A549 (cell line): ENCODE data around the gene HMGN4. TPM values are rescaled to one million over a fixed set of nuclear protein-coding genes. Genes with fewer than 3 reads are reported as not detected.
"Not testable (repeated sequence)": the region's sequence is repeated elsewhere in the genome, so short reads cannot be mapped to it uniquely, and the experiment has no call there.

Experiments used
- ATAC-seq, 2 experiments: fragments of 200-7000 bp in 1 of 2; fragments of >200 bp in 1 of 2; cut with Nextera tagmentation in 1 of 2; cut with Tn5 transposase in 1 of 2; 3 replicates each; pipeline versions ENCODE4 v1.8.0 to v1.9.1; 2018 to 2020; ENCODE audit warnings: mild to moderate bottlenecking in 1 of 2, moderate library complexity in 1 of 2
- CTCF ChIA-PET: fragments of 300-600 bp; sonication (Branson Sonifier 250); formaldehyde crosslinking; extraction: SDS; loops from one replicate; lab custom pipeline; 2021; ENCODE audit warnings: antibody characterized with exemption, inconsistent platforms; lab: Yijun Ruan, JAX
- POLR2A ChIA-PET: fragments of 350-600 bp; formaldehyde crosslinking; extraction: SDS; loops from one replicate; lab custom pipeline; 2021; ENCODE audit warnings: antibody characterized with exemption, inconsistent platforms; lab: Yijun Ruan, JAX
- DNase-seq, 2 experiments: peaks; one replicate each; pipeline versions ENCODE4 v3.0.0 to v3.0.0-alpha.2; 2011 to 2016; ENCODE audit warnings: low read depth in 1 of 2, low spot score in 1 of 2
- FAIRE-seq: peaks from 2 replicates; lab custom pipeline; 2011; peaks lifted over from hg19 to GRCh38; lab: Jason Lieb, UNC
- H3K27ac ChIP-seq, 2 experiments: fragments of >200 bp; sonication (Bioruptor Twin); formaldehyde crosslinking; 3 replicates each; pipeline ENCODE4 v1.5.1; 2016 to 2017
- H3K4me1 ChIP-seq: fragments of >200 bp; sonication (Bioruptor Twin); formaldehyde crosslinking; 3 replicates; pipeline ENCODE4 v1.6.1; 2016
- H3K4me2 ChIP-seq: fragments of >200 bp; sonication (Bioruptor Twin); formaldehyde crosslinking; 3 replicates; pipeline ENCODE4 v1.6.1; 2016
- H3K4me3 ChIP-seq: fragments of >200 bp; sonication (Bioruptor Twin); formaldehyde crosslinking; 3 replicates; pipeline ENCODE4 v1.5.1; 2016
- H3K9me3 ChIP-seq: fragments of >200 bp; sonication (Bioruptor Twin); formaldehyde crosslinking; 3 replicates; pipeline ENCODE4 v1.6.1; 2016
- CBX2 ChIP-seq: fragments of 200-600 bp; sonication (generic); IDR thresholded peaks from 2 replicates; pipeline ENCODE4 v1.6.1; 2016; ENCODE audit warnings: low read depth, mild to moderate bottlenecking, borderline replicate concordance
- CEBPB ChIP-seq, 2 experiments: fragments of >200 bp in 1 of 2; sonication (Bioruptor Twin) in 1 of 2; formaldehyde crosslinking in 1 of 2; IDR thresholded peaks; 2 replicates each; pipeline ENCODE4 v1.6.1; 2012 to 2016
- CHD2 ChIP-seq: fragments of 150-350 bp; IDR thresholded peaks from 2 replicates; pipeline ENCODE4 v1.6.1; 2014; ENCODE audit warnings: low read length; ENCODE audit not compliant: partially characterized antibody
- EHMT2 ChIP-seq: fragments of 200-600 bp; sonication (generic); IDR thresholded peaks from 2 replicates; pipeline ENCODE4 v1.6.1; 2016; ENCODE audit warnings: antibody characterized with exemption, low read depth, mild to moderate bottlenecking, moderate library complexity
- ESRRA ChIP-seq: fragments of 150-350 bp; IDR thresholded peaks from 2 replicates; pipeline ENCODE4 v1.6.1; 2014; ENCODE audit warnings: mild to moderate bottlenecking, low read length, borderline replicate concordance
- FOSL2 ChIP-seq, 2 experiments: fragments of 450-650 bp in 1 of 2; fragments of >200 bp in 1 of 2; sonication (Bioruptor Twin) in 1 of 2; formaldehyde crosslinking; IDR thresholded peaks; 2 replicates each; pipeline versions ENCODE4 v1.5.0 to v1.6.1; 2016 to 2020; ENCODE audit warnings: mild to moderate bottlenecking in 1 of 2, moderate library complexity in 1 of 2
- FOXS1 ChIP-seq: fragments of 250-450 bp; sonication (Bioruptor Pico); IDR thresholded peaks from 2 replicates; pipeline ENCODE4 v1.5.0; 2020; ENCODE audit warnings: mild to moderate bottlenecking, moderate library complexity
- HOXA7 ChIP-seq: fragments of 250-450 bp; sonication (Bioruptor Pico); IDR thresholded peaks from 2 replicates; pipeline ENCODE4 v1.5.0; 2020; ENCODE audit warnings: mild to moderate bottlenecking, moderate library complexity
- HOXB5 ChIP-seq: fragments of 250-450 bp; sonication (Bioruptor Pico); IDR thresholded peaks from 2 replicates; pipeline ENCODE4 v1.5.0; 2020; ENCODE audit warnings: mild to moderate bottlenecking, moderate library complexity
- MAFK ChIP-seq: fragments of 450-650 bp; IDR thresholded peaks from 2 replicates; pipeline ENCODE4 v1.6.1; 2014; ENCODE audit not compliant: partially characterized antibody
- NFE2L2 ChIP-seq: fragments of 150-350 bp; conservative IDR thresholded peaks from 2 replicates; pipeline ENCODE4 v1.6.1; 2014; ENCODE audit warnings: low read length
- NPAS2 ChIP-seq: fragments of 250-450 bp; sonication (Bioruptor Pico); IDR thresholded peaks from 2 replicates; pipeline ENCODE4 v1.8.0; 2022; ENCODE audit warnings: mild to moderate bottlenecking, moderate library complexity, borderline replicate concordance
- NR3C1 ChIP-seq: fragments of >200 bp; sonication (Bioruptor Twin); formaldehyde crosslinking; IDR thresholded peaks from 3 replicates; pipeline ENCODE4 v1.6.1; 2017
- POLR2A ChIP-seq: IDR thresholded peaks from 2 replicates; pipeline ENCODE4 v1.6.1; 2012; ENCODE audit warnings: mild to moderate bottlenecking, low read length
- RAD21 ChIP-seq, 2 experiments: fragments of >200 bp in 1 of 2; sonication (Bioruptor Twin) in 1 of 2; formaldehyde crosslinking in 1 of 2; IDR thresholded peaks in 1 of 2; conservative IDR thresholded peaks in 1 of 2; 2 replicates in 1 of 2; 3 replicates in 1 of 2; pipeline ENCODE4 v1.6.1; 2012 to 2018; ENCODE audit warnings: inconsistent platforms in 1 of 2
- RARB ChIP-seq: fragments of 250-450 bp; sonication (Bioruptor Pico); IDR thresholded peaks from 2 replicates; pipeline ENCODE4 v1.8.0; 2021; ENCODE audit warnings: mild to moderate bottlenecking, moderate library complexity
- RCOR1 ChIP-seq: fragments of 150-350 bp; IDR thresholded peaks from 2 replicates; pipeline ENCODE4 v1.6.1; 2014; ENCODE audit warnings: antibody characterized with exemption, low read length, low read depth
- SMC3 ChIP-seq: fragments of >200 bp; sonication (Bioruptor Twin); formaldehyde crosslinking; IDR thresholded peaks from 3 replicates; pipeline ENCODE4 v1.6.1; 2018; ENCODE audit warnings: inconsistent platforms
- TP53 ChIP-seq: fragments of 250-450 bp; sonication (Bioruptor Pico); IDR thresholded peaks from 2 replicates; pipeline ENCODE4 v1.5.0; 2021; ENCODE audit warnings: mild to moderate bottlenecking, moderate library complexity
- ZC3H11A ChIP-seq: fragments of 450-650 bp; IDR thresholded peaks from 2 replicates; pipeline ENCODE4 v1.6.1; 2014; ENCODE audit warnings: antibody characterized with exemption, mild to moderate bottlenecking
- ZFP36 ChIP-seq: fragments of 450-650 bp; IDR thresholded peaks from 2 replicates; pipeline ENCODE4 v1.6.1; 2014; ENCODE audit warnings: borderline replicate concordance; ENCODE audit not compliant: partially characterized antibody
- ZSCAN20 ChIP-seq: fragments of 250-450 bp; sonication (Bioruptor Pico); IDR thresholded peaks from 2 replicates; pipeline ENCODE4 v1.8.0; 2022; ENCODE audit warnings: mild to moderate bottlenecking, moderate library complexity
- WGBS: methylation state at CpG from one replicate; pipeline ENCODE4 v1.1.6; 2017; ENCODE audit errors: missing lambda C conversion rate; 5-methylcytosine and 5-hydroxymethylcytosine counted together
- polyA plus RNA-seq, 4 experiments: library from polyadenylated mRNA; depleted of rRNA in 3 of 4; stranded (reverse); fragments of >200 nt; fragmentation: RNase III in 1 of 4; extraction: RNeasy Plus Mini Kit Qiagen cat#74134 plus additional on column Dnase treatment in 1 of 4; gene quantifications; 2 replicates in 3 of 4; 3 replicates in 1 of 4; pipeline ENCODE4 v1.2.3, GENCODE V29; 2011 to 2017
- TF ChIP-seq, protein P1 (sequence below): IDR thresholded peaks from 2 replicates; pipeline ENCODE4 v1.6.1; 2012
- TF ChIP-seq, protein P2 (sequence below): fragments of 150-350 bp; IDR thresholded peaks from 2 replicates; pipeline ENCODE4 v1.6.1; 2014; ENCODE audit warnings: low read depth, mild to moderate bottlenecking, low read length
- TF ChIP-seq, protein P3 (sequence below): fragments of 250-450 bp; sonication (Bioruptor Pico); IDR thresholded peaks from 2 replicates; pipeline ENCODE4 v1.5.0; 2021; ENCODE audit warnings: mild to moderate bottlenecking, moderate library complexity, borderline replicate concordance

Gene HMGN4
- polyA plus RNA-seq, 2 of the 4 experiments (the other 2 are of a cell fraction) = 55.0 to 59.0 TPM

DNA sequence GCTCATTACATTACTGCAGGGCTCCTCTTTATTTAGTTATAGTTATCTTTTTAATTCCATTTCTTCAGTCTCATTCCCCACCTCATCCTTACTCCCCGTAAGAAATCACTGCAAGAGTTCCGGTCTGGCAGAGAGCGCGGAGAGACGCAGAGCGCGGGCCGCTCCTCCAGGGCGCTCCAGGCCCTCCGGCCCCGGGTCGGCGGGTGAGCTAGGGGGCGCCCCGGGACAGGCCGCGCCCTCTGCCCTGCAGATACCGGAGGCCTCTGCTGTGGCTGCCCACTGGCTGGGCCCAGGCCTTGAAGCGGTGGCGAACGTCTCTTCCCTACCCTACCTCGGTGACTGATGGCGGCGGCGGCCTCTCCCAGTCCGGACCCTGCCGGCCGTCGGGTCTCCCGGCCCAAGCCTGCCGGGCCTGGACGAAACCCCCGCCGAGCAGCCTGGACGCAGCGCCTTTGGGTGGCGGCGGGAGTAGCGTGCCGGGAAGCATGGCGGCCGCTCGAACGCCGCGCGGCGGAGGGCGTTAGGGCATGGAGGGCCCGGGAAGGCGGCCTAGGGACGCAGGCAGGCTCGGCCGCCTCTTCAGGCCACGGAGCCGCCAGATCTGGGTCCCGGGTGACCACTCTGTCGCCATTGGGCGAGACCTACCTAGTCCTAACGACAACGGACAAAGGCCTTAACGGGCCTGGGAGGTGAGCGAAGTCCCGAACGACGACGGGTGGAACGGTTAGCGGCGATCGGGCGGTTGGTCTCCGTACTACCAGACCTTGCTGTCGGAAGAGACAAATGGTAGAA lies 16.4 kb upstream of the HMGN4 start (continued):
- TF ChIP-seq HOXB5 = 0 out of 2 replicates have a peak, but pooled peaks have one; percentile 64
- TF ChIP-seq, protein P1, sequence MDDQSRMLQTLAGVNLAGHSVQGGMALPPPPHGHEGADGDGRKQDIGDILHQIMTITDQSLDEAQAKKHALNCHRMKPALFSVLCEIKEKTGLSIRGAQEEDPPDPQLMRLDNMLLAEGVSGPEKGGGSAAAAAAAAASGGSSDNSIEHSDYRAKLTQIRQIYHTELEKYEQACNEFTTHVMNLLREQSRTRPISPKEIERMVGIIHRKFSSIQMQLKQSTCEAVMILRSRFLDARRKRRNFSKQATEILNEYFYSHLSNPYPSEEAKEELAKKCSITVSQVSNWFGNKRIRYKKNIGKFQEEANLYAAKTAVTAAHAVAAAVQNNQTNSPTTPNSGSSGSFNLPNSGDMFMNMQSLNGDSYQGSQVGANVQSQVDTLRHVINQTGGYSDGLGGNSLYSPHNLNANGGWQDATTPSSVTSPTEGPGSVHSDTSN = no peak
- TF ChIP-seq FOXS1 = no peak
- TF ChIP-seq POLR2A = peak; percentile 61
- TF ChIP-seq RARB (CRISPR knock-in tag) = no peak
- no peak for TF ChIP-seq ZSCAN20
- no peak for TF ChIP-seq CHD2
- 0 out of 2 replicates have a peak, but pooled peaks have one; percentile 70 for TF ChIP-seq TP53 (CRISPR knock-in tag)
- no peak for TF ChIP-seq CBX2
- no peak for TF ChIP-seq ZFP36
- TF ChIP-seq ESRRA = no peak
- no peak for TF ChIP-seq CEBPB (IDR thresholded peaks at IDR 0.05)
- TF ChIP-seq SMC3 = peak; percentile 18; the same call in 2 of the 3 replicates
- peak; percentile 27; the same call in 1 of the 2 replicates for TF ChIP-seq NPAS2 (CRISPR knock-in tag)

DNA sequence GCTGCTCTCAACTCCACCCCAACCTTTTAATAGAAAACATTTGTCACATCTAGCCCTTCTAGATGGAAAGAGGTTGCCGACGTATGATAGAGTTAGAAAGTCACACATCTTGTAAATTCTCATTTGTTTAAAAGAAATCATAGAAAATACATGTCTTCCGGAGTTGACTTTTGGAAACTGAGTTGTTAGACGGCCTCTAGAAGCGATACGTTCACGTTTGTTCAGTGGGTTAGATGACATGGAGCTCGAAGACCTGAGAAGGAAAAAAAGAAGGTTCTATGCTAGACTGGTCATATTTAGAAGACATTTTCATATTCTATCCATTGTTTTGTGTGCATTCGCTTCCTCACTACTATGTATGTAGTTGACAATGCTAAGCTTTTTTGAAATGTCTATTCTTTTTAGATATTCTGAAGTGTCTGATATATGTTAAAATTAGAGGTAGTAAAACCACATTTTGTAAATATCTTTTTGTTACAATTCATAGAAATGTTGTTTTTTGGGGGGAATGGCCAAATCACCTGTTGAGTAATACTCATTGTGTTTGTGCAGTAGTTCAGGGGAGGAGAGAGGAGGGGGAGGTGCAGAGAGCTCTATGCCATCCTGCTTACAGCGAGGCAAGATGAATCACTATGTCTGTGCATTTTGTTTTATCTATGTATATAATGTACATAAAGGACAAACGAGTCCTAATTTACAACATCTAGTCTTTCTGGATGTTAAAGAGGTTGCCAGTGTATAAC lies 15.5 kb upstream of the HMGN4 start:
- ChIA-PET CTCF (interaction anchor here (1.3 to 2.2 kb wide), 2 partner anchors 10 to 181 kb away, joined by 5 to 9 read pairs; no protein-coding TSS in a partner anchor), POLR2A (interaction anchor here (1.2 to 1.8 kb wide), 2 partner anchors 10 to 15 kb away, joined by 8 to 11 read pairs; no protein-coding TSS in a partner anchor)
- Histone ChIP-seq H3K4me3 (peak overlapping the region; percentile 48), H3K4me1 (peaks cover 21% of the 10 kb centered on the region), H3K27ac (peak overlapping the region; percentile 99), H3K4me2 (peak overlapping the region; percentile 80)
- TF ChIP-seq CEBPB (IDR thresholded peaks at IDR 0.05) = peak in 1 of 2 experiments; percentile 61; a peak in 2 of 4 replicates
- H3K9me3 ChIP-seq, ATAC-seq, FAIRE-seq: not testable (repeated sequence)
- 41% methylated on average over 11 of the region's 11 CpGs for WGBS
- peak in 1 of 2 experiments; percentile 65 for DNase-seq

DNA sequence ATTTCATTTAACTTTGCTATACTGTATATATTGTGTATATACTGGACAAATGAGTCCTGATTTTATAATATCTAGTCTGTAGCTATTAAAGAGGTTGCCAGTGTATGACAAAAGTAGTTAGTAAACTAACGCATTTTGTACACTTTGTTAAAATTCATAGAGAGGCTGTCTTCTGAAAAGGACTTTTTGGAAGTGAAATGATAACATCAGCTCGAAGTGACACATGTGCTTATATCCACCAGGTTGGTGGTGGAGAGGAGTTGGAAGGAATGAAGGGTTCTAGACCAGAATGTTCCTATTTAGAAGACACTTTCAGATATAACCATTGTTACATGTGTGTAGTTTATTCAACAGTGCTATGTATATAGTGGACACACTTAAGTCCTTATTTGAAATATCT lies 13.9 kb upstream of the HMGN4 start:
- H3K4me3 ChIP-seq, DNase-seq, FAIRE-seq, H3K27ac ChIP-seq, ATAC-seq, POLR2A ChIA-PET, H3K9me3 ChIP-seq: not testable (repeated sequence)
- CTCF ChIA-PET = interaction anchor here (0.6 to 1.0 kb wide), 2 partner anchors 183 to 215 kb away, joined by 3 to 5 read pairs; no protein-coding TSS in a partner anchor
- Histone ChIP-seq H3K4me1 (peaks cover 21% of the 10 kb centered on the region), H3K4me2 (peak overlapping the region; percentile 80; the same call in 1 of the 3 replicates)
- 93% methylated on average over 2 of the region's 2 CpGs for WGBS

DNA sequence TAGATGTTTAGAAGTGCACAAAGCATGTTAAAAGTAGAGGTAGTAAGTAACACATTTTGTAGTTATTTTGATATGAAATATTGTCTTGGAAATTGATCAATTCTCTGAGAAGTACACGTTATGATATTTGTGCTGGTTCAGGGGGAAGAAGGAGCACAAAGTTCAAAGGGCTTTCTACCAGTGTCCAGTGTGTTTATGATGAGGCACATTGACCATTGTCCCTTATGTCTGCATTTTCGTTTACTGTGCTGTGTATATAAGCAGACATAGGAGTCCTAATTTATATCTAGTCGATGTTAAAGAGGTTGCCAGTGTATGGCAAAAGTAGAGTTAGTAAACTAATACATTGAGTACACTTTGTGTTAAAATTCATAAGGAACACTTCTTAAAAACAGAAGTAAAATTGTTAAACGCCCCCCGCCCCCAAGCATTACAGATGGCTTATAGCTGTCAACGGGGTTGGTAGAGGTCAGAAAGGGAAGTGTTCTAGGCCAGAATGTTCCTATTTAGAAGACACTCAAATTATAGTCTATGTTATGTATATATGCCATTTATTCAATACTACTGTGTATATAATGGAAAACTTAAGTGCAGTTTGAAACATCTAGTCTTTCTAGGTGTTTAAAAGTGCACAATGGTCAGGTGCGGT lies 13.3 kb upstream of the HMGN4 start:
- CTCF ChIA-PET = interaction anchor here (0.6 to 0.7 kb wide), 2 partner anchors 31 to 216 kb away, joined by 3 read pairs; no protein-coding TSS in a partner anchor
- no peak for FAIRE-seq
- no peak for TF ChIP-seq MAFK
- no peak for TF ChIP-seq POLR2A
- TF ChIP-seq, protein P2, sequence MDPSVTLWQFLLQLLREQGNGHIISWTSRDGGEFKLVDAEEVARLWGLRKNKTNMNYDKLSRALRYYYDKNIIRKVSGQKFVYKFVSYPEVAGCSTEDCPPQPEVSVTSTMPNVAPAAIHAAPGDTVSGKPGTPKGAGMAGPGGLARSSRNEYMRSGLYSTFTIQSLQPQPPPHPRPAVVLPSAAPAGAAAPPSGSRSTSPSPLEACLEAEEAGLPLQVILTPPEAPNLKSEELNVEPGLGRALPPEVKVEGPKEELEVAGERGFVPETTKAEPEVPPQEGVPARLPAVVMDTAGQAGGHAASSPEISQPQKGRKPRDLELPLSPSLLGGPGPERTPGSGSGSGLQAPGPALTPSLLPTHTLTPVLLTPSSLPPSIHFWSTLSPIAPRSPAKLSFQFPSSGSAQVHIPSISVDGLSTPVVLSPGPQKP = no peak
- no peak for TF ChIP-seq HOXA7 (CRISPR knock-in tag)
- no peak for TF ChIP-seq FOSL2 (IDR thresholded peaks at IDR 0.05)
- no peak for TF ChIP-seq FOSL2 (CRISPR knock-in tag; IDR thresholded peaks at IDR 0.05)
- no peak for TF ChIP-seq RAD21 (conservative IDR thresholded peaks at IDR 0.05 in 1 of 2, IDR thresholded peaks at IDR 0.05 in 1 of 2)
- TF ChIP-seq EHMT2 = no peak
- TF ChIP-seq NPAS2 (CRISPR knock-in tag) = no peak
- TF ChIP-seq NFE2L2 = no peak
- no peak for TF ChIP-seq NR3C1
- no peak for TF ChIP-seq RCOR1
- TF ChIP-seq ZC3H11A = no peak
- TF ChIP-seq, protein P3, sequence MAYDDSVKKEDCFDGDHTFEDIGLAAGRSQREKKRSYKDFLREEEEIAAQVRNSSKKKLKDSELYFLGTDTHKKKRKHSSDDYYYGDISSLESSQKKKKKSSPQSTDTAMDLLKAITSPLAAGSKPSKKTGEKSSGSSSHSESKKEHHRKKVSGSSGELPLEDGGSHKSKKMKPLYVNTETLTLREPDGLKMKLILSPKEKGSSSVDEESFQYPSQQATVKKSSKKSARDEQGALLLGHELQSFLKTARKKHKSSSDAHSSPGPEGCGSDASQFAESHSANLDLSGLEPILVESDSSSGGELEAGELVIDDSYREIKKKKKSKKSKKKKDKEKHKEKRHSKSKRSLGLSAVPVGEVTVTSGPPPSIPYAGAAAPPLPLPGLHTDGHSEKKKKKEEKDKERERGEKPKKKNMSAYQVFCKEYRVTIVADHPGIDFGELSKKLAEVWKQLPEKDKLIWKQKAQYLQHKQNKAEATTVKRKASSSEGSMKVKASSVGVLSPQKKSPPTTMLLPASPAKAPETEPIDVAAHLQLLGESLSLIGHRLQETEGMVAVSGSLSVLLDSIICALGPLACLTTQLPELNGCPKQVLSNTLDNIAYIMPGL = no peak

More for the DNA sequence above, 13.3 kb upstream of the HMGN4 start:
- no peak for ATAC-seq
- DNase-seq = no peak
- Histone ChIP-seq H3K9me3 (no peaks in the 10 kb centered on the region), H3K4me2 (no peak overlapping the region), H3K4me3 (no peak overlapping the region), H3K4me1 (peaks cover 21% of the 10 kb centered on the region), H3K27ac (no peak overlapping the region)
- POLR2A ChIA-PET = no interaction called here
- 89% methylated on average over 7 of the region's 7 CpGs for WGBS
